Stimulated activated CD4-positive, alpha-beta T cell treated with anti-CD3 and anti-CD28 coated beads, Interleukin-1b, Interleukin-23, amount 100 ng/mL, for 48 hours (primary cell): Measurements from ENCODE around the gene SAMD4A.

Source experiments
- DNase-seq: peaks from one replicate; pipeline ENCODE4 v3.0.0-alpha.2; 2020

SAMD4A gene

DNA sequence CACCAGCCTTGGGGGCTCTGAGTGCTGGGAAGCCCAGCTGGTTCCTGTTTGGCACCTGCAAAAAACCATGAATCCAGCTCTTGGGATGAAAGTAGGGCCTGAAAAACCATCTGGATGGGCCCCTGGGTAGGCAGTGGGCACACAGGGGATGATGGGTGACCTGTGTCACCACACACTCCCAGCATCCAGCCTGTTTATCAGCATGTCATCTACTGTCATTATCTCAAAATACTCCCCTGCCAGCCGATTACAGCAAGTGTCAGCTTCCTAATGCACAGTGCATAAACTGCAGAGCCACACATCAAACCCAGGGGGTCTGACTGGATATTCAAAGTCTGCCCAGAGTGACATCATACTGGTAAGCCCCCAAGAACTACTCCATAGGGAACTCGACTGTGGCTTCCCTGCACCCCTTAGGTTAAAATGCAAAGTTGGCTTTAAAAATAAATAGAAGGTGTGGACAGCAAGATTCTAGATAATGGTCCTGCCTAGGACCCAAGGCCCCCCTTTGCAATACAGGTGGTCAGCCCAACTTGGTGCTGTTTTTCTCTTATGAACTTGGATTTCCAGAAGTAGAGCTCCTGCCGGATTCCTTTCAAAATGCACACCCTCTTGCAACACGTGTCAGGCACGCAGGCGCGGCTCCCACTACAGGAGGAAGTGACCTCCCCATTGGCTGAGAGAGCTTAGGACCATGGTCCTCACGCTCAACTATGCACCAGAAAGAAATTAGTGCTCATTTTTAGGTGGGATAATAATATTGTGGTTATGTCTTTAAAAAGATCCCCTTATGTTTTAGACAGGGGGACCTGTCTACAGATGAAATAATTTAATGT is 241.6 kb downstream of the SAMD4A start:
- DNase-seq: no peak

- peak; percentile 14 for DNase-seq
Observed at GRCh38 chr14:54809767-54810166, 242.8 kb downstream of the SAMD4A start.

DNA sequence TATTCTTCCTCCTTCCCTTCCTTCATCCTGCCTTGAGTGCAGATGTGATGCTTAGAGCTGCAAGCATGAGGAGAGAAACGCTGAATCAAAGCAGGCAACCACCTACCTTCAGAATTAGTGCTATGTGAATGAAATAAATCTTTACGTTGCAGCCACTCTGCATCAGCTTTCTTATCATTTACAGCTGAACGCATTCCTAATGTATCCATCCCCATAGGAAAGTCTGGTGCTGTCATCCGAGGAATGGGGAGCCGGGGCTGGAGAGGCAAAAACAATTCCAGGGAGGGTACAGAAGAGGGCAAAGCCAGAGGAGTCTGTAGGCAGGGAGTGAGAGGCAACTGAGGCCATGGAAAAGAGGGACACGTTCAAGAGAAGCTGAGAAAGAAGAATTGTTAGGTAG is 245.7 kb downstream of the SAMD4A start:
- DNase-seq: no peak

DNA sequence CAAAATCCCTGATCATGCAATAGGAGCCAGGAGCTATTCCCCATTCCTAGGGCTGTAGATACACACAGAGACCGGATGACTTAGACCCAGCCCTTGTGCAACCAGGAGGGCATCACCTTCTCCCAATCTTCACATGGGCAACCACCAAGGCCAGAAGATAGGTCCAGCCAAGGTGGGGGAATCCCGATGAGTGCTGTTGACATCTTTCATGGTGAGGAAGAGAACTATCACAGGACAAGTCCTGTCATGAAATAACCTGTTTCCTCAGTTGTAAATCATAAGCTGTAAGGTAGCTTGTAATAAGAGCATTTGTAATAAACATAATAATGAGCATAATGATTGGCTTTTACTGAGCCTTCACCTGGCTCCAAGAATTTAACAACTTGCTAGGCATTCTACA is 246.2 kb downstream of the SAMD4A start:
- DNase-seq: no peak

DNA sequence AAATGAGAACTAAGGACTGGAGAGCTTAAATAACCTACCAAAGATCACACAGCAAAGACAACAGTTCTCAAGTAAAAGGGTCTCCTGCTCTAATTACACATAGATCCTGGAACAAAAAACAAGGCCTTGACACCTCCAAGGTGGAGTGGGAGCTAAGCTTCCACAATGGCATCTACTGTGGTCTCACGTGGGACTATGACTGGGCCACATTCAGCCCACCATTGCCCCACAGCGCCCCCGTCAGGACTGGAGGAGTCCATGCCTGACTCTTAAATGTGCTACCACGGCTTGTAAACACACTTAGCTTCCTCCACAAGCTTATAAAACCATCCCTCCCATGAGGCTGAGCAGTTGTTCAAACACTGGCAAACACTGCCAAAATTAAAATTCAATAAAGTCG is 247.1 kb downstream of the SAMD4A start:
- DNase-seq: peak; percentile 55

- no peak for DNase-seq
Observed at GRCh38 chr14:54815016-54815415, 248.1 kb downstream of the SAMD4A start.

DNA sequence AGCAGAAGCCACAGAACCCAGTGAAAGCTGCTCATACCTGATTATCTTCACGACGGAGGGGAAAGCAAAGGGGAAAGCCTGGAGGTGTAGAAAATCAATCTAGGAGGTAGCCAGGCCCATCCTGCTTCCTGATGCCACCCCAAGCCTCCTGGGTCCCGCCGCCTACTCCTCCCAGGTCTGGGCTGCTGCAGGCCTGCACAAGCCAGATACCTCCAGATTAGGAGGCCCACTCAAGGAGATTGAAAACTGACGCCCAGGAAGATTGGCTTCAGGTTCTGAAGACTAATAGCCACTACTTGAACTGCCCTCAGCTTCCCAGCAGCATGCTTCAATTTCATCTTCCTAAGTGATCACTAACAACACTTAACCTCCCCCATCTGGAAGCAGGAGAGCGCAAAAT is 248.6 kb downstream of the SAMD4A start:
- no peak for DNase-seq

GRCh38 chr14:54816450-54816849 is 249.5 kb downstream of the SAMD4A start:
- DNase-seq: no peak

- no peak for DNase-seq
Observed at GRCh38 chr14:54817506-54817905, 250.6 kb downstream of the SAMD4A start.

GRCh38 chr14:54818201-54819133 is 251.5 kb downstream of the SAMD4A start:
- no peak for DNase-seq

DNA sequence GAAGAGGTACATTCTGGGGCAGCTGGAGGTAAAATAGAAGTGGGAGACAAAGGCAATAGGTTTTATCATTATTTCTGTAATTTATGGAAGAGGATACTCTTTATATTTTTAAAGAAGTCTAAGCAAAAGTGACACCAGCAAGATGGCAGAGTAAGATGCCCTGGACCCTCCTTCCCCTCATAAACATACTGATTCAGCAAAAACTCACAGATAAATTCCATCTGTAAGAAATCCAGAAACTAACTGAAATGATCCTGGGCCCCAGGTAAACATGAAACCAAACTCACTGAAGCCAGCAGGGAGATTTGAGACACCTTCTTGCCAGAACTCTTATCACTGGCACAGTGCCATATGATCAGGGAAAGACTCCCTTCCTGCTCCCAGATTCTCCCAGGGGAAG is 255.8 kb downstream of the SAMD4A start:
- DNase-seq: no peak

- no peak for DNase-seq
Observed at GRCh38 chr14:54823757-54824549, 257.0 kb downstream of the SAMD4A start.

DNA sequence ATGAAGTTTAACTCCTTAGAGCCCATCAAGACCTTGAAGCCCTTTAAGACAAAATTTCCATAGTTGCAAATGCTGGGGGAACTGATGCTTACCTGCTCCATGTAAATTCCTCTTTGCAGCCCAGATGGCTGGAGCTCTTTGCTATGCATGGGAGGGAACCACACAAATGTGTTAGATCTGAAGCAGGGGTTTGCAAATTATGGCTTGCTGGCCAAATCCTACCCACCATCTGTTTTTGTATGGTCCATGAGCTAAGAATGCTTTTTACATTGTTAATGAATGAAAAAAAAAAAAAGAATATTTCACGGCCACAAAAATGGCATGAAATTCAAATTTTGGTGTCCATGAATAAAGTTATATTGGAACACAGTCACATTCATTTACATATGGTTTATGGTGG is 261.1 kb downstream of the SAMD4A start:
- no peak for DNase-seq

- no peak for DNase-seq
Observed at GRCh38 chr14:54829486-54830224, 262.7 kb downstream of the SAMD4A start.

DNA sequence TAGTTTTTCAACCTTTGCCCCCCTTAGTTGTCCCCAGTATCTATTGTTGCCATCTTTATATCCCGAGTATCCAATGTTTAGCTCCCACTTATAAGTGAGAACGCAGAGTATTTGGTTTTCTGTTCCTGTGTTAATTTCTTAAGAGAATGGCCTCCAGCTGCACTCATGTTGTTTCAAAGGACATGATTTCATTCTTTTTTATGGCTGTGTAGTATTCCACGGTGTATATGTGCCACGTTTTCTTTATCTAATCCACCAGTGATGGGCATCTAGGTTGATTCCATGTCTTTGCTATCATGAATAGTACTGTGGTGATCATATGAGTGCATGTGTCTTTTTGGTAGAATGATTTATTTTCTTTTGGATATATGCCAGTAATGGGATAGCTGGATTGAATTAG is 263.7 kb downstream of the SAMD4A start:
- DNase-seq: no peak

DNA sequence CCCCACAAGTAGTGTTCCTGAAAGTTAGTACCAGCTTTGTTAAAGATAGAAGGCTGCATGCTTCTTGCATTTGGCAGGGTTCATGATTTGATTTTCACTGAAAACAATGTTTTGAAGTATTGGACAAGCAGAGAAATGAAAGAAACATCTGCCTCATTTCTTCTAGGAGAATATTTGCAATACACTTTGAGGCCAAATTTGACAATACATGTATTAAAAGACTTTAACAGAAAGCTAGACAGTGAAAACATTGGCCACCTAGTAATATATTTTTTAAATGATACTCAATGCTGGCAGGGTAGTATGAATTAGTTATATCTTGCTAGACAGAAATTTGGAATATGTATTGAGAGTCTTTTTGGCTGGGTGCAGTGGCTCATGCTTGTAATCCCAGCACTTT is 267.2 kb downstream of the SAMD4A start:
- DNase-seq: no peak

GRCh38 chr14:54834727-54835126 is 267.8 kb downstream of the SAMD4A start:
- DNase-seq: no peak

DNA sequence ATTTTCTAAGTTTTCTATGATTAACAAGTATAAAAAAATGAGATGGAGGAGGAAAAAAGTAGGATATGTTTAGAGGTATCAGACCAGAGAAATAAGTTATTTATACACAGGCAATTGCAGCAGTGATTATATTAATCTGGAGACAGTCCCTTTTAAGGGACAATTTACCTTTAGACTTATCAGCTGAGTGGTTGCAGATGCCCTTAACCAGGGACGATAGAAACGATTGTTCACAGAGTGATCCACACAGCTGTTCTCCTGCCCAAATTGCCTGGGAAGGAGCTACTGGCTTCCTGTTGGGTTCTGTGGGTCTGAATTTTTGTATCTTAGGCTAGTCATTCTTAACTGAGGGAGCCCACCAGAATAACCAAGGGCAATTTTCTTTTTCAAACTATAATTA is 269.3 kb downstream of the SAMD4A start:
- DNase-seq: no peak

- DNase-seq: no peak
Observed at GRCh38 chr14:54837508-54838149, 270.7 kb downstream of the SAMD4A start.

DNA sequence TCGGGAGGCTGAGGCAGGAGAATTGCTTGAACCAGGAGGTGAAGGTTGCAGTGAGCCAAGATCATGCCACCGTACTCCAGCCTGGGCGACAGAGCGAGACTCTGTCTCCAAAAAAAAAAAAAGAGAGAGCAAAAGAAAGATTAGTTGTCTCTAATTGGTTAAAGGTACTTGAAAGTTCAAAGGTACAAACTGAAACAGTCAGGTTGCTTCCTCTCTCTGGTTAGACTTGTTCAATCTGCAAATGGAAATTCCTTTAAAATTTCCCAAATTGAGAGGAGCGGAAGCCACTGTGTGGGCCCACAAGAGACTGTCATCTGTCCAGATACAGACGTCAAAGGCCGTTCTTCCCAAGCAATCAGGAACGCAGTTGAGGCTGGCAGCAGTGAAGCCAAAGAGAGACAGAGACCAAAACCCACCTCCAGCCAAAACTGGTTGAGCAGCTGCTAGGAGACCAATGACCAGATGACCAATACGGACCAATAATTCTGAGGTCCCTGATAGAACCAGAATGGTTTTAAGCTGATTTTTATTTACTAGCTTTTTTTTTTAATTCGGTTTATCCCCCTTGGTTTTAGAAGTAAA is 272.1 kb downstream of the SAMD4A start:
- no peak for DNase-seq

DNA sequence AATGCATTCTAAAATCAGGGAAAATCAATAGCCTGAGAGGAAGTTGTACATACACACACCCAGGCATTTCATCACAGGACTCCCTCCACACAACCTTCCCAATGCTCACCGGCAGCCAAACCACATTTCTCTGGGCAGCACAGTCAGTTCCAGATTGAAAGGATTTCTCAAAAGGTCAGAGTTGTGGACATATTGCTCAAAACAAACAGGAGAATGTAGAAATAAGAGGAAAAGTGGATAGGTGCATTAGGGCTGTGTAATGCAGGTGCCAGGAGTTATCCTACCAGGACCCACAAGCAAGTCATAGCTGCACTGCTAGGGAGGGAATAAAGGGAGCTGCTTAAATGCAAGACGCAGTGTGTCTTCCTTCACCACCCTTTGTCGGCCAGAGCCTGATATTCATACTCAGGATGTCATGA is 272.8 kb downstream of the SAMD4A start:
- no peak for DNase-seq
